PC-3 (cell line): Measurements from ENCODE around the gene RILPL2. TPM values are rescaled to one million over a fixed set of nuclear protein-coding genes. Genes with fewer than 3 reads are reported as not detected.

Experiments used
- ATAC-seq: fragments of 200-7000 bp; cut with Tn5 transposase; 2 replicates; pipeline ENCODE4 v1.9.1; 2020; ENCODE audit warnings: mild to moderate bottlenecking, moderate library complexity
- BruUV-seq: library from RNA; stranded (reverse); fragments of 400-500 nt; replicated peaks from 2 replicates; lab custom pipeline; 2021; lab: Mats Ljungman, UMichigan
- CTCF ChIA-PET: fragments of 300-600 bp; sonication (Branson Sonifier 250); formaldehyde crosslinking; loops from one replicate; lab custom pipeline; 2022; ENCODE audit warnings: antibody characterized with exemption; lab: Charles Lee
- POLR2A ChIA-PET: fragments of 300-600 bp; sonication (Branson Sonifier 250); formaldehyde crosslinking; loops from one replicate; lab custom pipeline; 2022; ENCODE audit warnings: antibody characterized with exemption; ENCODE audit not compliant: unreplicated experiment; lab: Charles Lee
- DNase-seq: peaks from one replicate; pipeline ENCODE4 v3.0.0-alpha.2; 2015
- H2AFZ ChIP-seq: fragments of 300-600 bp; sonication (generic); 2 replicates; pipeline ENCODE4 v1.6.0; 2016; ENCODE audit warnings: antibody characterized with exemption, low read length
- H3F3A ChIP-seq: fragments of 300-600 bp; sonication (generic); one replicate; pipeline ENCODE4 v1.6.0; 2017; ENCODE audit warnings: antibody characterized with exemption, low read length, control low read depth, mild to moderate bottlenecking; ENCODE audit not compliant: unreplicated experiment
- H3K27ac ChIP-seq: fragments of 300-600 bp; sonication (generic); 2 replicates; pipeline ENCODE4 v1.5.1; 2016; ENCODE audit warnings: mild to moderate bottlenecking, low read length
- H3K27me3 ChIP-seq: fragments of 300-600 bp; sonication (generic); 2 replicates; pipeline ENCODE4 v1.6.1; 2016; ENCODE audit warnings: low read length, mixed read lengths
- H3K36me3 ChIP-seq: fragments of 300-600 bp; sonication (generic); 2 replicates; pipeline ENCODE4 v1.6.1; 2016; ENCODE audit warnings: low read depth, mixed run types, low read length, mixed read lengths
- H3K4me1 ChIP-seq: fragments of 300-600 bp; sonication (generic); 2 replicates; pipeline ENCODE4 v1.5.1; 2016; ENCODE audit warnings: low read length; ENCODE audit not compliant: insufficient read depth
- H3K4me2 ChIP-seq: fragments of 300-600 bp; sonication (generic); 2 replicates; pipeline ENCODE4 v1.6.0; 2016; ENCODE audit warnings: low read length
- H3K4me3 ChIP-seq: fragments of 300-600 bp; sonication (generic); 2 replicates; pipeline ENCODE4 v1.5.1; 2016; ENCODE audit warnings: mild to moderate bottlenecking, low read length, mixed read lengths
- H3K79me2 ChIP-seq: fragments of 300-600 bp; sonication (generic); 2 replicates; pipeline ENCODE4 v1.6.1; 2017; ENCODE audit warnings: low read length, mixed read lengths
- H3K9ac ChIP-seq: fragments of 300-600 bp; sonication (generic); 2 replicates; pipeline ENCODE4 v1.6.0; 2016; ENCODE audit warnings: mild to moderate bottlenecking, low read length
- H3K9me2 ChIP-seq: fragments of 300-600 bp; sonication (generic); replicated peaks from 2 replicates; pipeline ENCODE4 v1.6.1; 2016; ENCODE audit warnings: mixed run types, low read length, mixed read lengths
- H3K9me3 ChIP-seq: fragments of 300-600 bp; sonication (generic); 2 replicates; pipeline ENCODE4 v1.6.1; 2016; ENCODE audit warnings: low read length, mixed read lengths
- H4K20me1 ChIP-seq: fragments of 300-600 bp; sonication (generic); 2 replicates; pipeline ENCODE4 v1.6.1; 2016; ENCODE audit warnings: low read length, mixed read lengths
- EZH2 ChIP-seq: fragments of 300-600 bp; sonication (generic); IDR thresholded peaks from one replicate; pipeline ENCODE4 v1.6.1; 2017; ENCODE audit warnings: antibody characterized with exemption, mild to moderate bottlenecking, low read length; ENCODE audit not compliant: unreplicated experiment
- EZH2phosphoT487 ChIP-seq: fragments of 300-600 bp; sonication (generic); IDR thresholded peaks from 2 replicates; pipeline ENCODE4 v1.6.1; 2018; ENCODE audit warnings: mild to moderate bottlenecking, antibody characterized with exemption, low read length, borderline replicate concordance
- intact Hi-C: fragments of 100-400 bp; cut with micrococcal nuclease; formaldehyde crosslinking; loops from 2 replicates; pipeline ENCODE4 v1.9.0; 2023
- total RNA-seq: library from RNA; depleted of rRNA; stranded (reverse); fragments of >200 nt; gene quantifications from 2 replicates; pipeline ENCODE4 v1.2.3, GENCODE V29; 2014
- TF ChIP-seq, protein P1 (sequence below): fragments of 300-600 bp; sonication (generic); conservative IDR thresholded peaks from 2 replicates; pipeline ENCODE4 v1.5.1; 2017; ENCODE audit warnings: antibody characterized with exemption, low read depth, mild to moderate bottlenecking, low read length

RILPL2 gene
- total RNA-seq, 1 experiment from 2014 or later: 2.2 TPM

DNA sequence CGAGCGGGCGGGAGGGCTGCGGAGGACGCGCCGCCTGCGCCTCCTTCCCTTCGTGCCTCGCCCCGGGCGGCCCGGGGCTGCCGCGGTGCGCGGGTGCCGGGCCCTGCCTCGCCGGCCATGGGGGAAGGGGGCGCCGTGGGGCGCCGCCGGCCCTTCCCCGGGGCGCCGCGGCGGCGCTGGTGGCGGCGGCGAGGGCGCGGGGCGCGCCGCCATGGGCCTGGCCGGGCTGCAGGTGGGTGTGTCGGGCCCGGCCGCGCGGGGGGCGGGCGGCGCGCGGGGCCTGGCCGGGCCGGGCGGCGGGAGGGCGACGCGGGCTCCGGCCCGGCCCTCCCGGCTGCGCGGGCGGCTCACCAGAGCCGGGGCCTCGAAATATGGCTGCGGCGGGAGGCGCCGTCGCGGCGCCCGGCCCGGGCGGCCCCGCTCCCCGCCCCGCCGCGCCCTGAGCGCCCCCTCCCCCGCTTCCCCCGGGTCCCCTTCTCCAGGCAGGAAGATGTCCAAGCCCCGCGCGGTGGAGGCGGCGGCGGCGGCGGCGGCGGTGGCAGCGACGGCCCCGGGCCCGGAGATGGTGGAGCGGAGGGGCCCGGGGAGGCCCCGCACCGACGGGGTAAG is 47.4 kb downstream of the RILPL2 start:
- Histone ChIP-seq H3K4me2 (0 out of 2 replicates have a peak overlapping the region, but pooled peaks have one; percentile 91), H3K36me3 (peaks cover 21% of the 10 kb centered on the region; the same call in 1 of the 2 replicates), H3K9ac (peak overlapping the region; percentile 83; the same call in 1 of the 2 replicates), H3K27ac (no peak overlapping the region), H3K4me1 (peaks cover 23% of the 10 kb centered on the region), H3K9me3 (no peaks in the 10 kb centered on the region), H2AFZ (no peak overlapping the region), H3K9me2 (no peaks in the 10 kb centered on the region), H3K27me3 (no peaks in the 10 kb centered on the region), H3F3A (no peaks in the 10 kb centered on the region), H3K4me3 (peak overlapping the region; percentile 92), H3K79me2 (peaks cover 77% of the 10 kb centered on the region), H4K20me1 (no peaks in the 10 kb centered on the region)
- DNase-seq: no peak
- intact Hi-C loops: no loop called here
- POLR2A ChIA-PET: interaction anchor here (0.5 kb wide), 1 partner anchor 26 kb away, joined by 5 read pairs; no protein-coding TSS in a partner anchor
- BruUV-seq: no TSS peak
- peak; percentile 4 for ATAC-seq
- CTCF ChIA-PET: interaction anchor here (0.5 kb wide), 1 partner anchor 64 kb away, joined by 3 read pairs; no protein-coding TSS in a partner anchor
- TF ChIP-seq EZH2phosphoT487: no peak
- TF ChIP-seq, protein P1, sequence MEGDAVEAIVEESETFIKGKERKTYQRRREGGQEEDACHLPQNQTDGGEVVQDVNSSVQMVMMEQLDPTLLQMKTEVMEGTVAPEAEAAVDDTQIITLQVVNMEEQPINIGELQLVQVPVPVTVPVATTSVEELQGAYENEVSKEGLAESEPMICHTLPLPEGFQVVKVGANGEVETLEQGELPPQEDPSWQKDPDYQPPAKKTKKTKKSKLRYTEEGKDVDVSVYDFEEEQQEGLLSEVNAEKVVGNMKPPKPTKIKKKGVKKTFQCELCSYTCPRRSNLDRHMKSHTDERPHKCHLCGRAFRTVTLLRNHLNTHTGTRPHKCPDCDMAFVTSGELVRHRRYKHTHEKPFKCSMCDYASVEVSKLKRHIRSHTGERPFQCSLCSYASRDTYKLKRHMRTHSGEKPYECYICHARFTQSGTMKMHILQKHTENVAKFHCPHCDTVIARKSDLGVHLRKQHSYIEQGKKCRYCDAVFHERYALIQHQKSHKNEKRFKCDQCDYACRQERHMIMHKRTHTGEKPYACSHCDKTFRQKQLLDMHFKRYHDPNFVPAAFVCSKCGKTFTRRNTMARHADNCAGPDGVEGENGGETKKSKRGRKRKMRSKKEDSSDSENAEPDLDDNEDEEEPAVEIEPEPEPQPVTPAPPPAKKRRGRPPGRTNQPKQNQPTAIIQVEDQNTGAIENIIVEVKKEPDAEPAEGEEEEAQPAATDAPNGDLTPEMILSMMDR: no peak
- TF ChIP-seq EZH2: no peak

DNA sequence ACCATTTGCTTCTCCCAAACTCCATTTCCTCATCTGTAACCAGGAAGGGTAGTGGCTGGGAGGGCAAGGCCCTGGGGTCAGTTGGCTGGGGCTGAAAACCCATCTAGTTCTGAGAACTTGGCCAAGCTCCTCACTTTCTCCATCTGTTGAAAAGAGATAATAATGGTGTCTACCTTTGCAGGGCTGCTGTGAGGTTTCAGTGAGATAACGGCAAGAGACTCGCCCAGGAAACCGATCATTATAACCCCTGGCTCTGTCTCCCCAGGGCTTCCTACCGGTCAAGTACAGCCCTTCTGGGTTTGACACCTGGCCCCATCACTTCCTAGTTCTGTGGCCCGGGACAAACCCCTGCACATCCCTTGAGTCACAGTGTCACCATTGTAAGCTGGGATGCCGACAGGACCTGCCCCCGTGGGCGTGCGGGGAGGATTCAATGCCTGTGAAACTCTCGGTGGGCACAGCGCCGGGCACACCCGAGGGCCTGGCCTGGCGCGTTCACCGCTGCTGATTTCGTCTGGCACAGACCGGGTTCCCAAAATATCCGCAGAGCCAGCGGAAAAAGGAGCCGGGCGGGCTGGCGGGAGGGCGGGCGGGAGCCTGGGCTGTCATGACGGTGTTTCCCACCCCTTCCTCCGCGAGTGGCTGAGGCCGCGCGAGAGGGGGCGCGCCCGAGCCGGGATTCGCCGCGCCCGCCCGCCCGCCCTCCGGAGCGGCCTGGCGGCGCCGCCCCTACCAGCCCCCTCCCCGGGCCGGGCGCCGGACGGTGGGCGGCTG is 48.1 kb downstream of the RILPL2 start:
- ChIA-PET POLR2A (interaction anchor here (0.5 kb wide), 1 partner anchor 25 kb away, joined by 5 read pairs; no protein-coding TSS in a partner anchor), CTCF (interaction anchor here (0.5 kb wide), 1 partner anchor 63 kb away, joined by 3 read pairs; no protein-coding TSS in a partner anchor)
- ATAC-seq: peak; percentile 38
- peak; percentile 76 for DNase-seq
- Histone ChIP-seq H3F3A (no peaks in the 10 kb centered on the region), H4K20me1 (no peaks in the 10 kb centered on the region), H3K27me3 (no peaks in the 10 kb centered on the region), H2AFZ (peak overlapping the region; percentile 90), H3K27ac (peak overlapping the region; percentile 41; the same call in 1 of the 2 replicates), H3K4me3 (peak overlapping the region; percentile 83), H3K79me2 (peaks cover 76% of the 10 kb centered on the region), H3K9ac (peak overlapping the region; percentile 34), H3K4me1 (peaks cover 25% of the 10 kb centered on the region), H3K4me2 (peak overlapping the region; percentile 96), H3K36me3 (peaks cover 21% of the 10 kb centered on the region; the same call in 1 of the 2 replicates), H3K9me3 (no peaks in the 10 kb centered on the region), H3K9me2 (no peaks in the 10 kb centered on the region)
- BruUV-seq: no TSS peak
- TF ChIP-seq, protein P1: no peak
- intact Hi-C loops: no loop called here
